Fibroblast of skin of scalp (primary cell): Measurements from ENCODE around the gene TBC1D24.

Experiments
- DNase-seq: peaks from one replicate; pipeline ENCODE4 v3.0.0-alpha.2; 2013

TBC1D24 gene

DNA sequence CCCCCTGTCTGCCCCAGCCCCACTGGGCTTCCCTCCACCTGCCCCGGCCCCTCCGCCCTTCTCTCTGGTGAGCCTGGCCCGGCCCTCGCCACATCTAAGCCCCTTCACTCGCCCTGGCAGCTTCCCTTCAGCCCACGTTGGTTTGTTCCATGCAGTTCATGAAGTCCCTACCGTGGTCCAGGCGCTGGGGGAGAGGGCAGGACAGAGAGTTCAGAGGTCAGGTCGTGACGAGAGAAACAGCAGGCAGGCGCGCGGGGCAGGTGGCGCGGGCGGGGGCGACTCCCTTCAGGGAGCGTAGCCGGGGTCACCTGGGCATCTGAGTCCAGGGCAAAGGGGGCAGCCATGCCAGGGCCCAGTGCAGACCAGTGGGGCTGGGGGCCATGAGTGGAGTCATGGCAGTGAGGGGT, 23.9 kb upstream of the TBC1D24 start:
- DNase-seq = no peak

DNA sequence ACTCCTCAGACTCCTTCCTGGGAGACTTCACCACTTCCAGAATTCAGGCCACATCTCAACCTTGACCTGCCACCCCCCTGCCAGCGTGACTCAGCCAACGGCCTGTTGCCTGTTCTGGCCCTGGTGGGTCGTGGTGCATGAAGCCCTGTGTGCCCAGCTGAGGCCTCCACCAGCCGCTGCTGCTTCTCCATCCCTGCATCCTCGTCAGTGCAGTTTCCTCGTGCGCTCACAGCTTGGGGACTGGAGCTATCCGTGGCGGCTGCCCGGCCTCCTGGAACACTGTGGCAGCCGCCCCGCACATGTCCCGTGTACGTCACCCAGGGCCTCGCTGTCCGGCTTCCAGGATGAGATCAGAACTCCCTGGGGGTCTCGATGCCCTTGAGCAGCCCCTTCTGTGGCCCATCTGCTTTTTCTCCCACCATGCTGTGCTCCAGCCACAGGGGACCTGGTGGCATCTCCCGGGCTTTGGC, 23.0 kb upstream of the TBC1D24 start:
- no peak for DNase-seq

GRCh38 chr16:2452650-2453049, 22.3 kb upstream of the TBC1D24 start:
- no peak for DNase-seq

DNA sequence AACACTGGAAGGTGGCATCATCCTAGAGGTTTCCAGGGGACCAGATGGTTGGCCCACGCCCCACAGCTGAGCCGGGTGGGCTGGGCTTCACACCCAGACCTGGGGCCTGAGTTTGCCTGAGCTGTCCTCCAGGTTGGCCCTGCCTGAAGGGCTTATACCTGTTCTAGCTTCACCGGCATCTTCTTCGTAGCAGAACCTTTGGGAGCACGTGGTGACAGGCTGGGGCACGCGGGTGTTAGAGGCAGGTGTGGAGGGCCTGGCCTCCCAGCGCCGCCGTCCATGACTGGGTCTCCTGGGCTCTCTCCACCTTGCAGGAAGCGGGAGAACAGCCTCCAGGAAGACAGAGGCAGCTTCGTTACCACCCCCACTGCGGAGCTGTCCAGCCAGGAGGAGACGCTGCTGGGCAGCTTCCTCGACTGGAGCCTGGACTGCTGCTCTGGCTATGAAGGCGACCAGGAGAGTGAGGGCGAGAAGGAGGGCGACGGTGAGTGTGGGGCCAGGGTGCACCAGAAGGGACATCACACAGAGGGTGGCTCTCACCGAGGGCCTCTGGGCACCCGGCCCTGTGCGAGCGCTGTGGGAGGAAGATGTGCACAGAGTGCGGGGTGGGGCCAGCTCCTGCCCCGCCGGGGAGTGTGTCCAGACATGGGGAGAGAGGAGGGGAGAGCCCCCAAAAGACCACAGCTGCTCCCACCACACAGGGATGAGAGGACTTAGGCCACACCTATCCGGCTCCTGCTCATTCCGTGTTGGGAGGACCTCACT, 19.7 kb upstream of the TBC1D24 start:
- no peak for DNase-seq

- no peak for DNase-seq
These were observed 18.3 kb upstream of the TBC1D24 start for GRCh38 chr16:2456551-2457153.

- DNase-seq = no peak
These were observed 17.7 kb upstream of the TBC1D24 start for GRCh38 chr16:2457267-2457666.

- DNase-seq = no peak
These were observed 17.0 kb upstream of the TBC1D24 start for GRCh38 chr16:2457946-2458345.

DNA sequence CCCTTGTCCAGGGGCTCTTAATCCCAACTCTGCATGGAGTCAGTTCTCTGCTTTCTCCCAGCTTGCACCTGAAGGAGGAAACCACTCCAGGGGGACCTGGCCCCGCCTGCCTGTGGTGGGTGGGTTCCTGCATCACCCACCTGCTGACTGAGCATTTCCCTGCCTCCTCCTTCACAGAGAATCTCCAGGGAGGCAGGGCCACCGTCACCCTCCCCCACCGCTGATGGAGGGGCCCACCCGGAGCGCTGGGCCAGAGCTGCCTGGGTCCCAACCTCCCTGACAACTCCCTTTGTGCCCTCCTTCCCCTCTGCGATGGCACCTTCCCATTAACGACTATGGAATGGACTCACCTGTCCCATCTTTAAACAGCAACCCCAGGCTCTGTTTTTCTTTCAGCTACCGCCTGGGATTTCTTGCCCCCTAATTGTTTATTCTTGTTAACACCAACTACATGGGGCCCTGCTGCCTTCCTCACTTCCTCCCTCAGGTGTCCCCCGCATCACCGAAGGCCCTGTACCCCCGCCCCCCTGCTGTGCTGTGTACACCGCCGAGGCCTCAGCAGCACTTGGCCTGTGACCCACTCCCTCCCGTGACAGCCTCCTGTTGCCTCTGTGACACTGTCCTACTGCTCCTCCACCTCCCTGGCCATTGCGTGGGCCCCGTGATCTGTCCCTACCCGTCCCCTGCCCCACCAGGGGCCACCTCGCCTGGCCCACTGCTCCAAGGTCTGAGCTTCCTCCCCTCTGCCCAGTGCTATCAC, 15.9 kb upstream of the TBC1D24 start:
- no peak for DNase-seq

DNA sequence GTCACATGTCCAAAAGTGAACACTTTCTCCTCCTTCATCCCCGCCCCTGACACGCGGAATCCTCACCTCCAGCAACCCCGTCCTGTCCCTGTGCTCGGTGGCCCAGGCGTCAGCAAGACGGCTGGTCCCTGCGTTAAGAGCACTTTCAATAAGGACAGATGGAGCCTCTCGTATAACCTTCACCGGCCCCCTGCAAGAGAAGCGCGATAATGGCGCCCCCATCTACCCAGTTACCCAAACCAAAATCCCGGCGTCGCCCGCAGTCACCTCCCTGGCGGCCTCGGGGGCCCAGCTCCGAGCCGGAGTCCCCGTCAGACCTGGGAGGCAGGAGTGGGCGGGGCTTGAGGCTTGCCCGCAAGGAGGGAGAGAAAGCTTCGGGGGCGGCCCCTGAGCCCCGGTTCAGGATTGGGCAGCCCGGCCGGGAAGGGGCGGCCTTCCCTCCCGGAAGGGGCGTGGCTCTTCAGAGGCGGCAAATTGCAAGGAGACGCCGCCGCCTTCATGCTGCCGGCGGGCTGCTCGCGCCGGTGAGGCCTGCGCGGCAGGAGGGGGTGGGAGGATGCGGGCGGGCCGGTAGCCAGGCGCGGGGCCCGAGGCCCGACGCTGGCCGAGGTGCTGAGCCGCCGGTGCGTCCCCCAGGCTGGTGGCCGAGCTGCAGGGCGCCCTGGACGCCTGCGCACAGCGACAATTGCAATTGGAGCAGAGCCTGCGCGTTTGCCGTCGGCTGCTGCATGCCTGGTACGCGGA, 15.1 kb upstream of the TBC1D24 start, which contains the start of gene TEDC2:
Gene TEDC2 (plus strand): TSS at position 463 of the 744 bp plus-strand sequence. CDS start 36 bp downstream, at position 499.
- peak; percentile 92 for DNase-seq

DNA sequence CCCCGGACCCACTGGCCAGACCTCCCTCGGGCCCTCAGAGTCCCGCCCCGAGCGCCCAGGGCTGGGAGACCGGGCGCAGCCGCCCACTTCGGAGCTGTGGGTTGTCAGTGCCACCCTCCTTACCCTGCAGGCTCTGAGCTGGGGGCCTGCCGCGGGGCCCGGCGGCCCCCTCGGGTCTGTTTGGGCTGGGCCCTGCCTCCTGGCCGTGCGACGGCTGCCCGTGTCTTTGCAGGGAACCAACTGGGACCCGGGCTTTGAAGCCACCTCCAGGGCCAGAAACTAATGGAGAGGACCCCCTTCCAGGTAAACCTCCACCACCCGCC, 14.6 kb upstream of the TBC1D24 start:
- no peak for DNase-seq

GRCh38 chr16:2460916-2461315, 14.0 kb upstream of the TBC1D24 start:
- no peak for DNase-seq

DNA sequence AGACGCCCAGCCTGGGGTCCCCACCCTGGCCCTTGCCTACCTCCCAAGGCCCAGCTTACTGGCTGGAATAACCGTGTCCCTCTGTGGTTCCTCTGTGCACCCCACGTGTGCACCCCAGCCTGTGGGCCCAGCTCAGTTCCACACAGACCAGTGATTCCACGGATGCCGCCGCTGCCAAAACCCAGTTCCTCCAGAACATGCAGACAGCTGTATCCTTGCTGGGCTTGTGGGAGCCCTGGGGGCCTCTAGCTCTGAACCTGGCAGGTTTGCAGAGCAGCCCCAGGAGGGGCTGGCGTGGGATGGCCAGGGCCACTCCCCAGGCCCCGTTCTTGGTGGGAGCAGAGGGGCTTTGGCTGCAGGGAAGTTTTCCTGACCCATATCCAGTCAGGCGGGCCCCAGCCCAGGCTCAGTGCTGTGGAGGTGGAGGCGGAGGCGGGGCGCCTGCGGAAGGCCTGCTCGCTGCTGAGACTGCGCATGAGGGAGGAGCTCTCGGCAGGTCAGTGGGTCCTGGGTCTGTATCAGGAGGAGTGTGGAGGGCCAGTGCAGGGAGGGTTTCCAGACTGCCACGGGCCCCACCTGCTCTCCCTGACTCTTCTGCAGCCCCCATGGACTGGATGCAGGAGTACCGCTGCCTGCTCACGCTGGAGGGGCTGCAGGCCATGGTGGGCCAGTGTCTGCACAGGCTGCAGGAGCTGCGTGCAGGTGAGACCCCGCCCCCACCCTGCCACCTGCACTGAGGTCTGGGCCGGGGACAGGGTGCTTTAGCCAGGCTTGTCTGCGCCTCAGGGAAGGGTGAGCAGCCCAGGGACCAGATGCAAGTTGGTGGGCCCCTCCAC, 12.7 kb upstream of the TBC1D24 start:
- no peak for DNase-seq

DNA sequence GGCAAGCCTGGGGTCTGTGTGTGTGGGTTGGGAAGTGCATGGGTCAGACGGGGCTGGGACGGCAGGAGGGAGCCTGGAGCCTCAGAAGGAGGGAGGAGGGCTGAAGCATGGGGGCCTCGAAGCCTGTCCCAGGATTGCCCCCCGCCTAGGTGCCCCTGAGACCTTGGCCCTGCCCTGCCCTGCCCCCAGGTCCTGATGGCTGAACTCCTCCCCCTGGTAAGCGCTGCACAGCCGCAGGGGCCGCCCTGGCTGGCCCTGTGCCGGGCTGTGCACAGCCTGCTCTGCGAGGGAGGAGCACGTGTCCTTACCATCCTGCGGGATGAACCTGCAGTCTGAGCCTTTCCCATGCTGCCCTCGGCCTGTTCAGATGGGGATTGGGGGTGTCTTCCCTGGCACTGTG, 10.6 kb upstream of the TBC1D24 start:
- no peak for DNase-seq

GRCh38 chr16:2465653-2466415, 9.1 kb upstream of the TBC1D24 start:
- no peak for DNase-seq

GRCh38 chr16:2466667-2467527, 8.0 kb upstream of the TBC1D24 start:
- DNase-seq = no peak

GRCh38 chr16:2467528-2468232, 7.2 kb upstream of the TBC1D24 start:
- peak; percentile 81 for DNase-seq

GRCh38 chr16:2468233-2468724, 6.6 kb upstream of the TBC1D24 start:
- DNase-seq = peak; percentile 18

DNA sequence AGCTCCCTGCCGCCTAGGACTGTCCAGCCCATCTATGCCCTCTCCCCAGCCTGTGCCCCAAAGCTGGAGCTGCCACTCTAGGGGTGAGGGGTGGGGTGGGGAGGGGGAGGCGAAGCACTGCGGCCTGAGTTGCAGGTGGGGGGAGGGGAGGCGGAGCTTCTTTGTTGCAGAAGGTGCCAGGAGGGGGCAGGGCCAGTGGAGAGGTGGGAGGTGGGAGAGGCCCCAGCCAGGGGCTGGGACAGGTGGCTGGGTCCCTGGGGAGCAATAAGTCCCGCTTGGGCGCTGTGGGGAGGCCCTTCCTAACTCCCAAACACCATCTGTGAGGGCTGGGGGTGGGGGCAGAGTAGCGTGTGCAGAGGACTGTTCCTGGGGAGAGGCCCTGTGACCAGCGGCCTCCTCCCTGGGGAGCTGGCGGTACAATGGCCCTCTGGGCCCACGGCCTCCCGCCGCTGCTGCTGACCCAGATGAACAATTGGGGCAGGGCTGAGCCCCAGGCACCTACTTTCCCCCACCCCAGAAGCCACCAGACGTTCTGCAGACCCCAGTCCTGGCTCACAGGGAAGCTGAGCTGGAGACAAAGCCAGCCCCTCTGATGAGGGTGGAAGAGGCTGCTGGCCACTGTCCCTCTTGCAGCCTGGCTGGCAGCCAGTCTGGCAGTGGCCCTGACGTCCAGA, 6.1 kb upstream of the TBC1D24 start:
- DNase-seq = no peak
